ENCODE data around the gene DNAI1.

Gene DNAI1

DNA sequence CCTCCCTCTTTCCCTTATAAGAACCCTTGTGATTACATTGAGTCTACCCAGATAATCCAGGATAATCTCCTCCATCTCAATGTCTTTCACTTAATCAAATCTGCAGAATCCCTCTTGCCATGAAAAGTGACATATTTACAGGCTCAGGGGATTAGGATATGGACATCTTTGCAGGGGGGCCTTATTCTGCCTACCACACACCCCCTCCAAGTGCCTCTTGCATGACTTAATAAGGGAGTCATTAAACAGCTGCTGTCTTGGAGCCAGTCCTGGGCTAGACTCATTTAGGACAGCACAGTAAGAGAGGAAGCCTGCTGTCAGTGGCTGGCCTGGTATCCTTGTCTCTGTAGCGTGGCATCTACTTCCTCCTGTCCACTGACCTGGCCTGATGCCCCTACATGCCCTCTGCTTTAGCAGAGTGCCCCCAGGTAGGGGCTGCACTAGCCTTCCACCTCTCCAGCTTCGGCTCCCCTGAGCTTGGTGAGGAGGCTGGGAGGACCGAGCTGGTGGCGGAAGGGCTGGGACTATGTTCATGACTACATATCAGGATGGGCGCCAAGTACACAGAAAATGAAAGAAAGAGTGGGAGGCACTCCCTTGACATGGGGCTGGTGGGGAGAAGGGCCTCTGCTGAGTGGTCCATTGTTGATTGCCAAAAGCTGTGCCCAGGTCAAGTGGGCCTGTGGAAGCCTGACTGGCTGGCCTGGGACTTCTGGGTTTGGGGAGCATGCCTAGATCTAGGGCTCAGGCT, 46.9 kb downstream of the DNAI1 start:
- no peaks in the 10 kb centered on the region for H3K27me3 ChIP-seq (ENCODE audit: insufficient read depth, poor library complexity, severe bottlenecking)
- TF ChIP-seq, protein P1, sequence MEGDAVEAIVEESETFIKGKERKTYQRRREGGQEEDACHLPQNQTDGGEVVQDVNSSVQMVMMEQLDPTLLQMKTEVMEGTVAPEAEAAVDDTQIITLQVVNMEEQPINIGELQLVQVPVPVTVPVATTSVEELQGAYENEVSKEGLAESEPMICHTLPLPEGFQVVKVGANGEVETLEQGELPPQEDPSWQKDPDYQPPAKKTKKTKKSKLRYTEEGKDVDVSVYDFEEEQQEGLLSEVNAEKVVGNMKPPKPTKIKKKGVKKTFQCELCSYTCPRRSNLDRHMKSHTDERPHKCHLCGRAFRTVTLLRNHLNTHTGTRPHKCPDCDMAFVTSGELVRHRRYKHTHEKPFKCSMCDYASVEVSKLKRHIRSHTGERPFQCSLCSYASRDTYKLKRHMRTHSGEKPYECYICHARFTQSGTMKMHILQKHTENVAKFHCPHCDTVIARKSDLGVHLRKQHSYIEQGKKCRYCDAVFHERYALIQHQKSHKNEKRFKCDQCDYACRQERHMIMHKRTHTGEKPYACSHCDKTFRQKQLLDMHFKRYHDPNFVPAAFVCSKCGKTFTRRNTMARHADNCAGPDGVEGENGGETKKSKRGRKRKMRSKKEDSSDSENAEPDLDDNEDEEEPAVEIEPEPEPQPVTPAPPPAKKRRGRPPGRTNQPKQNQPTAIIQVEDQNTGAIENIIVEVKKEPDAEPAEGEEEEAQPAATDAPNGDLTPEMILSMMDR (IDR thresholded peaks at IDR 0.05; ENCODE audit: insufficient read depth, low read length) = no peak
- TF ChIP-seq, protein P2, sequence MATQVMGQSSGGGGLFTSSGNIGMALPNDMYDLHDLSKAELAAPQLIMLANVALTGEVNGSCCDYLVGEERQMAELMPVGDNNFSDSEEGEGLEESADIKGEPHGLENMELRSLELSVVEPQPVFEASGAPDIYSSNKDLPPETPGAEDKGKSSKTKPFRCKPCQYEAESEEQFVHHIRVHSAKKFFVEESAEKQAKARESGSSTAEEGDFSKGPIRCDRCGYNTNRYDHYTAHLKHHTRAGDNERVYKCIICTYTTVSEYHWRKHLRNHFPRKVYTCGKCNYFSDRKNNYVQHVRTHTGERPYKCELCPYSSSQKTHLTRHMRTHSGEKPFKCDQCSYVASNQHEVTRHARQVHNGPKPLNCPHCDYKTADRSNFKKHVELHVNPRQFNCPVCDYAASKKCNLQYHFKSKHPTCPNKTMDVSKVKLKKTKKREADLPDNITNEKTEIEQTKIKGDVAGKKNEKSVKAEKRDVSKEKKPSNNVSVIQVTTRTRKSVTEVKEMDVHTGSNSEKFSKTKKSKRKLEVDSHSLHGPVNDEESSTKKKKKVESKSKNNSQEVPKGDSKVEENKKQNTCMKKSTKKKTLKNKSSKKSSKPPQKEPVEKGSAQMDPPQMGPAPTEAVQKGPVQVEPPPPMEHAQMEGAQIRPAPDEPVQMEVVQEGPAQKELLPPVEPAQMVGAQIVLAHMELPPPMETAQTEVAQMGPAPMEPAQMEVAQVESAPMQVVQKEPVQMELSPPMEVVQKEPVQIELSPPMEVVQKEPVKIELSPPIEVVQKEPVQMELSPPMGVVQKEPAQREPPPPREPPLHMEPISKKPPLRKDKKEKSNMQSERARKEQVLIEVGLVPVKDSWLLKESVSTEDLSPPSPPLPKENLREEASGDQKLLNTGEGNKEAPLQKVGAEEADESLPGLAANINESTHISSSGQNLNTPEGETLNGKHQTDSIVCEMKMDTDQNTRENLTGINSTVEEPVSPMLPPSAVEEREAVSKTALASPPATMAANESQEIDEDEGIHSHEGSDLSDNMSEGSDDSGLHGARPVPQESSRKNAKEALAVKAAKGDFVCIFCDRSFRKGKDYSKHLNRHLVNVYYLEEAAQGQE (IDR thresholded peaks at IDR 0.05; ENCODE audit: insufficient replicate concordance, low read depth) = no peak
- no peak for TF ChIP-seq SPI1 (IDR thresholded peaks at IDR 0.05; ENCODE audit: borderline replicate concordance, low read depth)
- TF ChIP-seq GABPA (IDR thresholded peaks at IDR 0.05; ENCODE audit: low read depth) = no peak
- TF ChIP-seq POLR2AphosphoS5 (IDR thresholded peaks at IDR 0.05; ENCODE audit: low read depth) = no peak
- H3K27ac ChIP-seq (replicated peaks) = no peak overlapping the region
- DNase-seq (ENCODE audit: low read depth in 1 of 2, low spot score in 1 of 2) = no peak
- H3K4me3 ChIP-seq (replicated peaks; ENCODE audit: insufficient read depth, low read length) = no peak overlapping the region

DNA sequence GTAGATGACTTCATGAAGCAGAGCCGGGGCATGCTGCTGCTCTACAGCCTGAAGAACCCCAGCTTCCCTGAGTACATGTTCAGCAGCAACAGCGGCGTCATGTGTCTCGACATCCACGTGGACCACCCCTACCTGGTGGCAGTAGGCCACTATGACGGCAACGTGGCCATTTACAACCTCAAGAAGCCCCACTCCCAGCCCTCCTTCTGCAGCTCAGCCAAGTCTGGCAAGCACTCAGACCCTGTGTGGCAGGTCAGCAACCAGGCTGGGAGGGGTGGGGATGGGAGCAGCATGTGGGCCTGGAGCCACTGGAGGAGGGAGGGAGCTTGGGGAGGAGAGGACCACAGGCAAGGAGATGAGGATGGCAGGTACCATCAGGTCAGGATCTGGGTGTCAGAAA, 48.0 kb downstream of the DNAI1 start:
- no peak overlapping the region for H3K4me3 ChIP-seq (replicated peaks; ENCODE audit: insufficient read depth, low read length)
- TF ChIP-seq SPI1 (IDR thresholded peaks at IDR 0.05; ENCODE audit: borderline replicate concordance, low read depth) = no peak
- no peak for TF ChIP-seq POLR2AphosphoS5 (IDR thresholded peaks at IDR 0.05; ENCODE audit: low read depth)
- no peak for DNase-seq (ENCODE audit: low read depth in 1 of 2, low spot score in 1 of 2)
- no peak overlapping the region for H3K27ac ChIP-seq (replicated peaks)
- no peaks in the 10 kb centered on the region for H3K27me3 ChIP-seq (ENCODE audit: insufficient read depth, poor library complexity, severe bottlenecking)

DNA sequence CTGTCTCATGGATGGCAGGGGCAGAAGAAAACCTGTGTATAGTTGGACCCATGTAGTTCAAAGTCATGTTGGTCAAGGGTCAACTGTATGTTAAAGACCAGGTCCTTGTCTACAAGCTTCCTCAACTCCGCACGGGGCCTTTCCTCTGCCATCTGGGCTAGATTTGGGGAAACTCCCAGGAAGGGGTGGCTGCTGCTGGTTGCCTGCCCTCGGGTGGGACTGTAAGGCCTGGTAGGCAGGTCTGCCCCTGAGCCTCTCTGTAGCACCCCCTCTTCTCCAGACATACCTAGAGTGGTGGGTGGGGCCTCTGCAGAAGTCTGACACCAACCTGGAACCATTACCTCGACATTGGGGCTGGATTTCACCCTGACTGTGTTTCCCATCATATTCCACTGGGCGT, 49.0 kb downstream of the DNAI1 start:
- Histone ChIP-seq H3K27me3 (ENCODE audit: insufficient read depth, poor library complexity, severe bottlenecking) (no peaks in the 10 kb centered on the region), H3K27ac (replicated peaks) (no peak overlapping the region), H3K4me3 (replicated peaks; ENCODE audit: insufficient read depth, low read length) (no peak overlapping the region)
- no peak for DNase-seq (ENCODE audit: low read depth in 1 of 2, low spot score in 1 of 2)
- TF ChIP-seq GABPA (IDR thresholded peaks at IDR 0.05; ENCODE audit: low read depth) = no peak
- TF ChIP-seq, protein P1 (IDR thresholded peaks at IDR 0.05; ENCODE audit: insufficient read depth, low read length) = no peak
- TF ChIP-seq, protein P2 (IDR thresholded peaks at IDR 0.05; ENCODE audit: insufficient replicate concordance, low read depth) = no peak
- TF ChIP-seq SPI1 (IDR thresholded peaks at IDR 0.05; ENCODE audit: borderline replicate concordance, low read depth) = no peak
- TF ChIP-seq POLR2AphosphoS5 (IDR thresholded peaks at IDR 0.05; ENCODE audit: low read depth) = no peak

DNA sequence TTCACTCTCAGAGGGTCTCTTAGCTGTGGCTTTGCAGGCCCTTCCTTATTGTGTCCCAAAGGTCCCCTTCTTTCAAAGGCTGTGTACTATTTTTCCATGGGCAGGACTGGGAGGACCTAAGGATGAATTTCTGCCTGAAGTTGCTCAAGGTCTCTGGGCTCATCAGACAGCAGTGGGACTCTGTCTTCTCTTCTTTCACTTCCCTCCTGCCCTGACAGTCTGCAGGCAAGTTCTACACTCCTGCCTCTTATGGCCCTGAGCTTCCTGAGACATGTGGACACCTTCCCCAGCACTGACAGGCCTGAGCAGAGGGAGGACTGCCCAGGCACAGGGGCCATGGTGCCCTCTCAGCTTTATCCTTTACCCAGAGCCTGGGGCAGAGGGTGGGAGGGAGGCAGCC, 49.4 kb downstream of the DNAI1 start:
- Histone ChIP-seq H3K27ac (replicated peaks) (no peak overlapping the region), H3K4me3 (replicated peaks; ENCODE audit: insufficient read depth, low read length) (no peak overlapping the region), H3K27me3 (ENCODE audit: insufficient read depth, poor library complexity, severe bottlenecking) (no peaks in the 10 kb centered on the region)
- TF ChIP-seq GABPA (IDR thresholded peaks at IDR 0.05; ENCODE audit: low read depth) (no peak), POLR2AphosphoS5 (IDR thresholded peaks at IDR 0.05; ENCODE audit: low read depth) (no peak), SPI1 (IDR thresholded peaks at IDR 0.05; ENCODE audit: borderline replicate concordance, low read depth) (no peak)
- TF ChIP-seq, protein P1 (IDR thresholded peaks at IDR 0.05; ENCODE audit: insufficient read depth, low read length) = no peak
- TF ChIP-seq, protein P2 (IDR thresholded peaks at IDR 0.05; ENCODE audit: insufficient replicate concordance, low read depth) = no peak
- no peak for DNase-seq (ENCODE audit: low read depth in 1 of 2, low spot score in 1 of 2)
